ENCODE results near the gene FXYD4. TPM values are rescaled to one million over a fixed set of nuclear protein-coding genes. Genes with fewer than 3 reads are reported as not detected.
"Not testable (repeated sequence)": the region's sequence is repeated elsewhere in the genome, so short reads cannot be mapped to it uniquely, and the experiment has no call there.

Gene FXYD4
- total RNA-seq, 1 experiment from 2014 or later, result not detected

GRCh38 chr10:43420369-43421200 is 49.1 kb downstream of the FXYD4 start:
- Mint-ChIP-seq H3K4me1 (ENCODE audit: low read depth, unreplicated experiment) (peaks cover 17% of the 10 kb centered on the region), H3K27ac (ENCODE audit: unreplicated experiment) (peak overlapping the region; percentile 99), H3K9me3 (ENCODE audit: unreplicated experiment) (no peaks in the 10 kb centered on the region), H3K36me3 (ENCODE audit: insufficient read depth, unreplicated experiment) (peaks cover 21% of the 10 kb centered on the region), H3K4me3 (ENCODE audit: unreplicated experiment) (peak overlapping the region; percentile 96), H3K27me3 (ENCODE audit: insufficient read depth, unreplicated experiment) (no peaks in the 10 kb centered on the region)
- Histone ChIP-seq H3K36me3 (ENCODE audit: control insufficient read depth, insufficient read depth, low read length) (no peaks in the 10 kb centered on the region), H3K4me1 (peaks cover 9% of the 10 kb centered on the region; the same call in 1 of the 2 replicates), H3K4me3 (ENCODE audit: low read depth, low read length) (peak overlapping the region; percentile 68), H3K27me3 (replicated peaks; ENCODE audit: control insufficient read depth, insufficient read depth, low read length) (no peaks in the 10 kb centered on the region), H3K9me3 (no peaks in the 10 kb centered on the region)
- BruUV-seq (replicated peaks), result no TSS peak
- POLR2A ChIA-PET, result interaction anchor here (0.6 to 3.0 kb wide), 5 partner anchors 11 to 24 kb away, joined by 5 to 27 read pairs (median 19); partner anchors contain the start of genes HNRNPF and ZNF487
- TF ChIP-seq CTCF (IDR thresholded peaks at IDR 0.05; ENCODE audit: insufficient read depth in 1 of 2, low read depth in 1 of 2, low read length in 1 of 2, severe bottlenecking in 1 of 2, unreplicated experiment in 1 of 2), result peak in 1 of 2 experiments; percentile 33
- intact Hi-C loops (cut with micrococcal nuclease; ENCODE audit: unreplicated experiment), result loop anchor here (1.0 kb wide), 1 partner anchor 16 kb away; no protein-coding TSS in a partner anchor
- CTCF ChIA-PET, result interaction anchor here (0.6 to 1.5 kb wide), 4 partner anchors 11 to 66 kb away, joined by 3 to 8 read pairs (median 5); no protein-coding TSS in a partner anchor
- peak; percentile 97 to 98 for DNase-seq

- ChIA-PET POLR2A (interaction anchor here (0.6 to 3.0 kb wide), 5 partner anchors 11 to 25 kb away, joined by 5 to 27 read pairs (median 19); partner anchors contain the start of genes HNRNPF and ZNF487), CTCF (interaction anchor here (1.2 to 1.5 kb wide), 2 partner anchors 11 to 14 kb away, joined by 6 to 8 read pairs; no protein-coding TSS in a partner anchor)
- H3K9me3 Mint-ChIP-seq (ENCODE audit: unreplicated experiment), result no peaks in the 10 kb centered on the region
- Histone ChIP-seq H3K4me3 (ENCODE audit: low read depth, low read length) (peak overlapping the region; percentile 68), H3K27me3 (replicated peaks; ENCODE audit: control insufficient read depth, insufficient read depth, low read length) (no peaks in the 10 kb centered on the region), H3K4me1 (peaks cover 9% of the 10 kb centered on the region; the same call in 1 of the 2 replicates), H3K9me3 (no peaks in the 10 kb centered on the region), H3K36me3 (ENCODE audit: control insufficient read depth, insufficient read depth, low read length) (no peaks in the 10 kb centered on the region)
- intact Hi-C loops (cut with micrococcal nuclease; ENCODE audit: unreplicated experiment), result loop anchor here (1.0 kb wide), 1 partner anchor 15 kb away; no protein-coding TSS in a partner anchor
- no peaks in the 10 kb centered on the region for H3K27me3 Mint-ChIP-seq (ENCODE audit: insufficient read depth, unreplicated experiment)
- DNase-seq, result no peak
- peak overlapping the region; percentile 96 for H3K4me3 Mint-ChIP-seq (ENCODE audit: unreplicated experiment)
- H3K27ac Mint-ChIP-seq (ENCODE audit: unreplicated experiment), result peak overlapping the region; percentile 99
- H3K36me3 Mint-ChIP-seq (ENCODE audit: insufficient read depth, unreplicated experiment), result peaks cover 21% of the 10 kb centered on the region
- H3K4me1 Mint-ChIP-seq (ENCODE audit: low read depth, unreplicated experiment), result peaks cover 17% of the 10 kb centered on the region
- no TSS peak for BruUV-seq (replicated peaks)
- no peak for TF ChIP-seq CTCF (IDR thresholded peaks at IDR 0.05; ENCODE audit: insufficient read depth in 1 of 2, low read depth in 1 of 2, low read length in 1 of 2, severe bottlenecking in 1 of 2, unreplicated experiment in 1 of 2)
Observed at GRCh38 chr10:43421201-43421507, 49.7 kb downstream of the FXYD4 start.

- no peaks in the 10 kb centered on the region for H3K9me3 ChIP-seq
- peaks cover 9% of the 10 kb centered on the region; the same call in 1 of the 2 replicates for H3K4me1 ChIP-seq
- Mint-ChIP-seq H3K4me1 (ENCODE audit: low read depth, unreplicated experiment) (peaks cover 17% of the 10 kb centered on the region), H3K4me3 (ENCODE audit: unreplicated experiment) (peak overlapping the region; percentile 96), H3K9me3 (ENCODE audit: unreplicated experiment) (no peaks in the 10 kb centered on the region), H3K36me3 (ENCODE audit: insufficient read depth, unreplicated experiment) (peaks cover 21% of the 10 kb centered on the region), H3K27me3 (ENCODE audit: insufficient read depth, unreplicated experiment) (no peaks in the 10 kb centered on the region), H3K27ac (ENCODE audit: unreplicated experiment) (peak overlapping the region; percentile 99)
- ChIA-PET POLR2A (interaction anchor here (2.5 to 3.0 kb wide), 2 partner anchors 12 to 14 kb away, joined by 25 to 27 read pairs; partner anchors contain the start of genes HNRNPF and ZNF487), CTCF (interaction anchor here (0.8 kb wide), 1 partner anchor 129 kb away, joined by 5 read pairs; no protein-coding TSS in a partner anchor)
- H3K36me3 ChIP-seq (ENCODE audit: control insufficient read depth, insufficient read depth, low read length), result no peaks in the 10 kb centered on the region
- intact Hi-C loops (cut with micrococcal nuclease; ENCODE audit: unreplicated experiment), result loop anchor here (1.0 kb wide), 1 partner anchor 15 kb away; no protein-coding TSS in a partner anchor
- no peaks in the 10 kb centered on the region for H3K27me3 ChIP-seq (replicated peaks; ENCODE audit: control insufficient read depth, insufficient read depth, low read length)
- DNase-seq, result no peak
- no peak for TF ChIP-seq CTCF (IDR thresholded peaks at IDR 0.05; ENCODE audit: insufficient read depth in 1 of 2, low read depth in 1 of 2, low read length in 1 of 2, severe bottlenecking in 1 of 2, unreplicated experiment in 1 of 2)
- peak overlapping the region; percentile 68 for H3K4me3 ChIP-seq (ENCODE audit: low read depth, low read length)
- BruUV-seq (replicated peaks), result TSS peak; percentile 91
Observed at GRCh38 chr10:43421519-43421918, 50.1 kb downstream of the FXYD4 start.

GRCh38 chr10:43421944-43422343 is 50.5 kb downstream of the FXYD4 start:
- Mint-ChIP-seq H3K4me1 (ENCODE audit: low read depth, unreplicated experiment) (peaks cover 17% of the 10 kb centered on the region), H3K27ac (ENCODE audit: unreplicated experiment) (peak overlapping the region; percentile 99), H3K36me3 (ENCODE audit: insufficient read depth, unreplicated experiment) (peaks cover 21% of the 10 kb centered on the region), H3K4me3 (ENCODE audit: unreplicated experiment) (peak overlapping the region; percentile 96)
- ChIA-PET CTCF (interaction anchor here (0.8 kb wide), 1 partner anchor 129 kb away, joined by 5 read pairs; no protein-coding TSS in a partner anchor), POLR2A (interaction anchor here (0.6 to 2.5 kb wide), 2 partner anchors 13 to 14 kb away, joined by 3 to 25 read pairs; partner anchors contain the start of genes HNRNPF and ZNF487)
- not testable (repeated sequence) for DNase-seq; H3K9me3 ChIP-seq; H3K36me3 ChIP-seq (ENCODE audit: control insufficient read depth, insufficient read depth, low read length); H3K27me3 ChIP-seq (replicated peaks; ENCODE audit: control insufficient read depth, insufficient read depth, low read length); H3K9me3 Mint-ChIP-seq (ENCODE audit: unreplicated experiment); BruUV-seq (replicated peaks); H3K4me1 ChIP-seq; H3K27me3 Mint-ChIP-seq (ENCODE audit: insufficient read depth, unreplicated experiment)
- intact Hi-C loops (cut with micrococcal nuclease; ENCODE audit: unreplicated experiment), result loop anchor here (1.0 kb wide), 1 partner anchor 14 kb away; no protein-coding TSS in a partner anchor
- peak overlapping the region; percentile 68 for H3K4me3 ChIP-seq (ENCODE audit: low read depth, low read length)
